Gastrocnemius medialis (tissue), 4 donors: ENCODE results near the gene PPARG.

ENCODE experiments used
- CTCF ChIP-seq, 5 experiments: fragments of 450-650 bp in 3 of 5; fragments of 200-600 bp in 2 of 5; sonication (generic) in 2 of 5; IDR thresholded peaks in 4 of 5; conservative IDR thresholded peaks in 1 of 5; 1 replicate in 4 of 5; 2 replicates in 1 of 5; pipeline ENCODE4 v1.5.1; 2016 to 2019; ENCODE audit warnings: antibody characterized with exemption in 5 of 5, mild to moderate bottlenecking in 3 of 5, moderate library complexity in 3 of 5
- POLR2A ChIP-seq, 2 donors: fragments of 450-650 bp; IDR thresholded peaks; one replicate each; pipeline ENCODE4 v1.6.1; 2017; ENCODE audit warnings: antibody characterized with exemption in 2 of 2, mild to moderate bottlenecking in 2 of 2, moderate library complexity in 2 of 2

- TF ChIP-seq CTCF (IDR thresholded peaks at IDR 0.05 in 4 of 5, conservative IDR thresholded peaks at IDR 0.05 in 1 of 5) = no peak
- TF ChIP-seq POLR2A (IDR thresholded peaks at IDR 0.05) = no peak
Observed at GRCh38 chr3:12380461-12380860, 91.6 kb downstream of the PPARG start.
